Keratinocyte (primary cell): Measurements from ENCODE around the gene HRNR.

Source experiments
- CTCF ChIP-seq, 3 experiments: IDR thresholded peaks in 1 of 3; conservative IDR thresholded peaks in 1 of 3; optimal IDR thresholded peaks in 1 of 3; 2 replicates in 2 of 3; 3 replicates in 1 of 3; pipeline versions ENCODE3 to v1.5.1; 2011; ENCODE audit warnings: low read length in 3 of 3, mild to moderate bottlenecking in 3 of 3, moderate library complexity in 2 of 3, control low read depth in 1 of 3, inconsistent platforms in 1 of 3; ENCODE audit not compliant: insufficient read depth in 2 of 3; ENCODE audit errors: extremely low read depth in 1 of 3
- EZH2 ChIP-seq: IDR thresholded peaks from one replicate; pipeline ENCODE4 v1.6.1; 2012; ENCODE audit warnings: inconsistent platforms, mild to moderate bottlenecking, low read length, moderate library complexity

- TF ChIP-seq CTCF (optimal IDR thresholded peaks at IDR 0.05 in 1 of 3, IDR thresholded peaks at IDR 0.05 in 1 of 3, conservative IDR thresholded peaks at IDR 0.05 in 1 of 3; ENCODE audit: extremely low read depth in 1 of 3, insufficient read depth in 2 of 3, low read length in 3 of 3): no peak
- no peak for TF ChIP-seq EZH2
Observed at GRCh38 chr1:152244576-152245273, 20.7 kb upstream of the HRNR start.
